GM19397 (cell line): ENCODE measurements around the gene SRGAP1.

Experiments used
- ATAC-seq: cut with Tn5 transposase; IDR thresholded peaks from one replicate; pipeline ENCODE4 v1.9.1; 2021; ENCODE audit warnings: mild to moderate bottlenecking, moderate library complexity; ENCODE audit not compliant: unreplicated experiment

SRGAP1 gene

DNA sequence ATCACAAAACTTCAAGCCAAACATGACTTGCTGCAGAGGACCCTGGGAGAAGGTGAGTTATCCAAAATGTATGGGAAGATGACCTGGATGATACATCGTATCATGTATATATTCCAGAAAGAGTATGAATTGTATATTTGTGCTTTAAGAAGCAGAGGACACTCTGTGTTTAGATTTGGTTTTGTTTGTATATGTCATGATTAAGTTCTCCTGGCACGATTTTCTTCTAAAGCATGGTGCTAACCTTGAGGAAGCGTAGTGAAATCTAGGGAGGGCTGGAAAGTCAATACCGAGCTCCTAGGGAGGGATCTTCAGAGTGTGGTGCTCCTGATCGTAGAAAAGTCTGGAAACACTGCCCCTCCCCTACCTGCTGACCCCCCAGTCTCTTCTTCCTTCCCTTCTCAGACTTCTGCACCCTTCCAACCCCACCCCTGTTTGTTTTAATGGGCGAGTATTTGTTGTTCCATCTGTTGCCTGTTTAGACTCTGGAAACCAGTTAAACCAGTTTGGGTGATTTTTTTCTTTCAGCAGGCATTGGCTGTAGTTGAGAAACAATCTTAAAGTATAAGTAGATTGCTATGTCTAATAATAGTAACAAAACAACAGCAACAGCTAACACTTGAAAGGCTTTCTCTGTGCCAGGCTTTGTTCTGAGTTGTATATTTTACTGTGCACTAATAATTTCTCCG, 236.0 kb downstream of the SRGAP1 start:
- ATAC-seq: no peak

DNA sequence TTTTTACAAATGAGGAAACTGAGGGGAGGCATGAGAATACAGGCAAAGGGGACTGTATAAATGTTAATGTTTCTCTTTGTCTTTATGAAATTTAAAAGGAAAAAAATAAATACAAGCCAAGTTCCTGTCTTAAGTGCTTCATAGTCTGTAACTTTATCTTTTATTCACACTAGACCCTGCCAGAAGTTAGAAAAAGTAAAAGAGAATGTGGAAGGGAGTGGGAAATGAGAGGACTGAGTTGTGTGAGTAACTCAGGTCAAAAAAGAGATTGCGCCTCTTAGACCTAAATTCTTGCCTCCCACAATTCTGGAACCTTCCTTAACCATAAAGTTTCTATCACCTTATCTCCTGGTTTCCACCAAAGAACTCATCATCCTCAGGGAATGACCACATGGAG, 236.5 kb downstream of the SRGAP1 start:
- ATAC-seq: no peak

DNA sequence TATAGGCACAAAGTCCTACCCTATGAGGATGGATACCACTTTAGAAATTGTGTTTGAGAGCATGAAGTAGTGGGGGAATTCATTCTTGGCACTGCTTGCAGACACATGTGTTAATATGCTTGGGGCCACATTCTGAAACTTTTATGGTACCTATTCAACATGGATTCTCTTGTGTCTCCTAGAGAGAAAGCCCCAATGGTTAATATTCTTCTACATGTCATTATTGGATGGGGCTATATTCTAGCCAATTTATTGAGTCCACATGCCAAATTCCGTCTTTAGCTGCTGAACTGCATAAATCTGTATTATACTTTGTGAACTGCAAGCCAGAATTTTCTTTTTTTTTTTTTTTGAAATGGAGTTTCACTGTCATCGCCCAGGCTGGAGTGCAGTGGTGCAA, 237.6 kb downstream of the SRGAP1 start:
- no peak for ATAC-seq

DNA sequence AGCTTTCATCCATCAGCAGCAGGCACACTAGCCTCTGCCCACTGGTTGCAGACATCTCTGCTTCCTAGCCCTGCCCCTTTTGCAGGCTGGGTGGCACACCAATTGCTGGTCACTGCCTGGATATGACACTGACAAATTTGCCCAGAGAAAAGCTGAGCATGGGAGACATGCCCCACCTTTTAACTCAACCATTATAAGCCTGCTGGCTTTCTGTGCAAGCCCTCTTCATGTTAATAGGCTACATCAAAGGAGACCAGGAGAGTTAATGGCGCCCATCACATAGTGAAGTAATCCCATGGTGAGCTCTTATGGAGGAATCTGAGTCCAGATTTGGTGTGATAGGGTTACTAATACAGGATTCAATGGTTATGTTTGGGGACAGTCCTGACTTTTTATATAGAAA, 238.4 kb downstream of the SRGAP1 start:
- ATAC-seq: no peak

DNA sequence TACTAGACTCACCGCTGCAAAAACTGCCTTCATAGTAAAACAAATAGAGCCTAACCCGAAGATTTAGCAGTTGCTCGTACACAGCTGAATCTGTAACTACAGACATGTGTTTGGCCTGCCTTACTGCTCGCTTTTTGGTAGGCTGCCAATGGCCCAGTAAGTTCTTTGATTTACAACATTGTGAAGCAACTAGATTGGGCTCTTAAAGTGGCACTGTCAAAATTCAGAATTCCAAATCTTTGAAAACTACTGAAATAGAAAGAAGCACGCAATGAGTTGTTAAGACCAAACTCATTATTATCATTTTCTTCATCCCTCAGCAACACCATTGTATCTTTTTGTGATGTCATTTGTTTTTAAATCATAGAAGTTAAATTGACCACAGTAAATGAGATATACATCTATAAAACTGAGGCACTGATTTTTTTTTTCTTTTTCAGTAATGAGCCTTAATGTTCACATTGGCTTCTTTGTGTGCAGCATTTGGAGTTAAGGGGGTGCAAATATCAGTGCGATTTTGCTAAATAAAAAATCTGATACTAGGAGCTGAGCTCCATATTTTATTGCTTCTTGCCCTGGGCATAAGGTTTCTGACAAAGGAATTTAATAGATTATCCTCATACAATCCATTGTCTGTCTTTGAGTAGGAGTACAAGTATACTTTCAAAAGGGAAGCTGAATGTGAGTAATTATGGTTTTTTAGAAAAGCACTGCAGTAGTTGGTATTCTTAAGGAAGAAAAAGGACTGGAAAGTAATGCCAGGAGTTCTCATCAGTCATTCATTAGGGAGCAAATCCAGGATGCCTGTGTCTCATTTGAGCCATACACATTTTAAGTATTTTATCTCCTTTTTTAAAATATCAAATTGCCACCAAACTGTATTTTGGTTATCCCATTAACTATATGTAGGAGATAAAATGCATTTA, 239.0 kb downstream of the SRGAP1 start:
- no peak for ATAC-seq

DNA sequence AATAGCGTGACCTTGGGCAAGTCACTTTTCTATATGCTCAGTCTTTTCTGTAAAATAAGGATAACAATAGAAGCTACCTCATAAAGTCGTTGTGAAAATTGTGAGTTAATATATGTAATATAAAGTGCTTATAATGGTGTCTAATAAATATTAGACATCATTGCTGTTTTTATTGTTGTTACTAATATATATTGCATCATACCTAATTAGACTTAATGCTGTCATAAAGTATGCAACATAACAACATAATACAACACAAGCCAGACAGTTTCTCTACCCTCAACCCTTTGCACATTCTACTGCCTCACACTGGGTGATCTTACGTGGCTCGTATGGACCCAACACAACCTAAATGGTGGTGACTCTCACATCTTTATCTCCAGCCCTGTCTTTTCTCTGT, 240.7 kb downstream of the SRGAP1 start:
- ATAC-seq: no peak

DNA sequence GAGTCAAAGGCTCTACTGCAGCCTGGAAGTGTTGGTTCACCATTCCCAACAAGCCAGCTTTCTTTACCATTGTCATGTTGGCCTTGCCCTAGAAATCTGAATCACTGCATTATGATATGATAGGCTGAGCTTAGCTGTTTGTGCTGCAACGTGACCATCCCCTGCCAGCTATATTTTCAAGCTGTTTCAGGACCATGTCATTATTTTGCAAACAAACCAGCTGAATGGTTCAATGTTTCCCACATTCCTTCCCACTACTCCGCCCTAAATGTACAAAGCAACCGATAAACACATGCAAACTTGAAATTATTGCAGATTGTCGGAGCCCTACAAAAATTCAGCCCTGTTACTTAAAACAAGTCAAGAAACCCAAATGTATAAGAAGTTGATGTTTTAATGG, 241.5 kb downstream of the SRGAP1 start:
- ATAC-seq: no peak

DNA sequence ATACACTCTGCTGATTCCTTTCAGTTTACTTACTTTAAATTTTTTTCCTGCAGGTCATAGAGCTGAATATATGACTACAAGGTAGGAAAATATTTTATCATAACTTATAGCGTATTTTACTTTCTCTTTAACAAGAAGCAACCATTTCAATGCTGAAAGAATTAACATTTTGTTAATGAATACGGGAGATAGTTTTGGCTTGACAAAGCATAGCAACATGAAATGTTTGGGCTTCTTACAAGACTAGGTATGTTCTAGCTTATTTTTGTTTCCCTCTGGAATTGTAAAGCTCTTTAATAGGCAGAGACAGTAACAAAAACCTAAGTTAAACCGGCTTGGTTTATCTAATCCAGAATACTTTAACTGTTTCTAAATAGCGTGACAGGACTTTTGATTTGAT, 242.4 kb downstream of the SRGAP1 start:
- no peak for ATAC-seq

DNA sequence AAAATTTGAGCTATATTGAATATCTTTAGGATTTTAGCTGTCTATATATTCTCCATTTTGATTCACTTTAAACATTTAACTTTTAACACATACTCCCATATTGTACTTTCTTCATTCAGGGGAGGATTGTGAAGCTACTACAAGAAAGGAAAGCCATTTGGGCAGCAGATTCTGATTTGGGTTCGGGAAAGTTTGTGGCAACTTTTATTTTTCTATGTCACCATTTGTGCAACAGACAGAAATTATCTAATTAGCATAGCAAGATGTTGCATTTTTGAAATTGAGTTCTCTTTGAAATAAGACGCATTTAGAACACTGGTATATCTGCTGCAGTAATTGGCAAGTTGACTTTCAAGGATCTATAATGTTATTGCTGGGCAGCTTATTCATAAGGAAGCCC, 243.3 kb downstream of the SRGAP1 start:
- no peak for ATAC-seq

DNA sequence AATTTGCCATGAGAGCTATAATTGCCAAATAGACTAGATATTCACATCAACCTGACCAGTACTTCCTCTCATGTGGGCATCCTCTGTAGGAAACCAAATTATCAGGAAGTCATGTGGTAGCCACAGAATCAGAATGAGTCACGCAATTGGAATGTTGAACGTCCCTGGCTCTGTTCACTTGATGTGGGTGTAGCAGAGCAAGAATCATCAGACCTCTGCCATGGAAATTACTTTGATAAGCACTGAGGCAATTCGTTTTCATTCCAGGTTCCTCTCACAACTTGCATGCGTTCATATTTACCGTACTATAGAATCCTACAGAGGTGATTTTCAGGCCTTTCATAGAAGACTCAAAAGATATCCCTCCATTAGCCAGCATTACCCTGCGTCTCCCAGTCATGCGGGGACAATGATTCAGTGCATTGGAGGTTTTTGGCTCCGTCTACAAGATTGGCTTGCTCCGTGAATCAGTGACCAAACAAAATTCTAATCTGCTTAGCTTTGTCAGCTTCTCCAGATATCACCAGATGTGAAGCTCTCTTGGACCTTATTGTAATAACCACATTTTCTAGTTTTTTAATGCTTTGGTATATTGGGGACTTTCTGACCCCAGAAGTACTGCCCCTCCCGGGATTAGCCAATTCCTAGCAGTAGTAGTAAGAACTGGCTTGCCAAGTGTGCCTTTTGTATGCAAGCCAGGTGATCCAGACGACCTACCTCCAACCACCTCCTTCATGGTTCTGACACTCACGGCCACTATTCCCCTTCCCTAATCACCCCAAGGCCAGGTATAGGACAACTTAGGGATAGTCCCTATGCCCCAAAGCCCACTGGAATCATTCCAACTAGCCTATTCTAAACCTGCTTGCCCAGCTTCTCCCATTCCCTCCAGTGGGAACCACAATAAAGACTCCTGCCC, 244.2 kb downstream of the SRGAP1 start:
- no peak for ATAC-seq

DNA sequence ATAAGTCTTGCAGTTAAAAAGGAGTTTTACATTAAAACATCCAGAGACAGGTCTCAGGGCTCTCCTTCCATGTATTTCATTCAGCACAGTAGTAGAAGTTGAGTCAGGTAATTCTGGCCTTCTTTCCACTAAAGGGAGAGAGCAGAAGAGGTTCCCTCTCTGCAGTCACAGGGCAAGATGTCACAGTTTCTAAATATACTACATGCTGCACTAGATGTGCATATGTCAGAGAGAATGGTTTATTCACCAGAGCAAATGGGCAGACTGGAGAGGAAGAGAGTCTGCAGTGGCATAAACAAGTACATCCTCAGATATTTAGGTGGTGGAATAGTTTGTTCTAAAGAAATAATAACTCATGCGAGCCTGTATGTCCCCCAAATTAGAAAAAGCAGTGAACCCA, 245.5 kb downstream of the SRGAP1 start:
- ATAC-seq: no peak

DNA sequence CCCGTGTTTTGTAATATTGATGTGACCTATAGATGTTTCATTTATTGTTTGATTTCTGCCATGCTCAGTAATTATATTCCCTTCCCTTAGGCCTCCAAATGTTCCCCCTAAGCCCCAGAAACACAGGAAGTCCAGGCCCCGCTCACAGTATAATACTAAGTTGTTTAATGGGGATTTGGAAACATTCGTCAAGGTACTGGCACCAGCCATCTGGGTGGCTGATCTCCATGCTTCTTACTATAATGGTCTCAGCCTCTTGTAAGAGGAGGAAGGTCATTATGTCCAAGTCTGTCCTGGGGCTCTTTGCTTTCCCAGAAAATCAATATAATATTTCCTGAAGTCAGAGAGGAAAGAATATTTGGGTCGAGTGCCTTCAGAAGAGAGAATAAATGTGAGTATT, 246.7 kb downstream of the SRGAP1 start:
- no peak for ATAC-seq

DNA sequence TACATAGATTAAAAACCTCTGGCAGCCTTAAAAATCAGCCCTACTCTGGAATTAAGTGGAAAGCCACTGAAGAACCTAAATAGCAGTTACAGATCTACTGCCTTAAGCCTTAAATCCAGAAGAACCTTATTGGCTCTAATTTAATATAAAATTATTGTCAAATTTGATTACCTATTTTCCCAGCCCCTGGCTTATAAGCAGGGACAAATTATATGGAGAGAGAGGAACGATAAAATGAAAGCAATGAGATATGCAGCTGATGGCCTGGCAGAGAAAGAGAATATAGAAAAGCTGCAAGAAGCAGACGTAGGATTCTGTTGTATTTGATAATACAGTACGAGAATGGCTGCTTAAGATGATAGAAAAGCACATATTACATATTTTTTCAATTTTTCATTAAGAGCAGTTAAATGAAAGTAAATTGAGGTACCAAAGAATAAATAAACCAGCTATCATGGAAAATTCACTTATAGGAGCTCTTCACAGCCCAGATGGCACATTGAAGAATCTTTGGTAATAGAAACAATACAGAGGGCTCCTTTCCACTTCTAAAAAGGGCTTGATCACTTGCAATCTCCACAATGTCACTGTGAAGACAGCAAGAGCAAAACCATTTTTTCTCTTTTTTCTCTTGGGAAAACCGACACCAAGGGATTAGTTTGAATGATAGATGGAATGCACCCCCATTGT, 248.2 kb downstream of the SRGAP1 start:
- ATAC-seq: no peak

DNA sequence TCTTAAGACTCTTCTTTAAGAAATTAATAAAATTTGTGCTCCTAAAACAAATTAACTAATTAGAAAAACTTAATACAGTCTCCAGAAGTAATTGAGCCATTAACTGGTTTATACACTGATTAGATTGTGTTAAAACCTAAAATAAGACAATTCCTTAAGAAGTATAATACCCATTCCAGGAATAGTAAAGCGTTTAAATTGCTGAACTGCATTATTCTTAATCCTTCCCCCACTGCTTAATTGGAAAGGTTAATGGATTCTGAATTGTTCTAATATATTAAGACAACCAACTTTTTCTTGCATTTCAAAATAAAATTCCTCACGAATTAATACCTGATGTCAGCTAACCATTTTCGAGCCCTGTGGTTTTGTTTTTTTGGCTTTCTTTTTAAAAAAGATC, 249.2 kb downstream of the SRGAP1 start:
- no peak for ATAC-seq

DNA sequence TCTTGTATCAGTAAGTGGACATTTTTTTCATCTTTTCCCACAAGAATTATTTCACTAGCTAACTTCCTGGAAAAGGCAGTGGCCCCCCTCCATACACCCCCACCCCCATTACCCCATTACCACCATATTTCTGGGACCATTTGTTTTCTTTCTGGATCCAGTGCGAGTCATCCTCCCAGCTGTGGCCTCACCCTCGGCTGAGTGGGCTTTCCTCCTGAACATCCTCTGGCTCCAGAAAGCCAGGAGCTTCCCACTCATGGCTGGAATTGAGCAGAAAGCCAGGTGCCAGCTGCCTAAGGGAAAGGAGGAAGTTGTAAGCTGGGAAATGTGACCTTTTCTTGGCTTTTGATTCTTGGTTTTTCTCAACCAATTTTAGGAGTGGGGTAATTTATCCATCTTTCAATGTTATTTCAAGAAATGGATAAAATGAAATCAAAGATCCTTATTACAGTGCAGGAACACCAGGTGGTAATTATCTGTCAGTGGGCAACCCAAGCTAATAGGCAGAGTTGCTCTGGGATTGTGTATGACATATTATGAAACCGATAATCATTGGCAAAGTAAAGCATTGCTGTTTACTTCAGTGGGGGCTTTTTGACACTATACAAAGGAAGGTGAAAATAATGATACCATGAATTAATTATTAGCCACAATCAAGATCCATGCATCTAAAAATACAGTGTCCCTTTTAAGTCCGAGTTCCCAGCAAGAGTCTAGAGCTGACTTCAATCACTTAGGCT, 253.0 kb downstream of the SRGAP1 start:
- ATAC-seq: no peak

DNA sequence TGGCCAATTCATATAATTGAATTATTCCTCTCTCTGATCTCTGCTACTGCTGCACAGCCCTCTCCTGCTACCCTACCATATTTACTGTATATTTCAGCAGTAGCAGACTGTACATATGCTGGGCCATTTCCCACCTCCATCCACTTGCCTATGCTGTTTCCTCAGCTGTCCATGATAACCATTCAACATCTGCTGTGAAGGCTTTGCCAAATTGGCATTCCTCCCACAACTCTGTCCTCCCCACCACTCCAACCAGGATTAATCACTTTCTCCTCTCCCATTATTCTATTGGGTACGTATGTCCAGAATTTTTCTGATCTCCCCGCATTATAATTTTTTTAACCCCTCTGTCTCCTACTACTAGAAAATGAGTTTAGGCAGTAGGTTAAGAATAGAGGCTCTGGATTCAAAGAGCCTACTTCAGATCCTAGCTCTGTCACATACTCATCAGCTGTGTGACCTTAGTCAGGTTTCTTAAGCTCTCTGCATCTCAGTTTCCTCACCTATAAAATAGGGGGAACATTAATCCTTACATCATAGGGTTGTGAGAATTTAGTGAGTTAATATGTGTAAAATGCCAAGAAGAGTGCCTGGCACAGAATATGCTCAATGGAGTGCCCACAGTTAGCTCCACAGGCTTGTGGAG, 254.3 kb downstream of the SRGAP1 start:
- no peak for ATAC-seq

DNA sequence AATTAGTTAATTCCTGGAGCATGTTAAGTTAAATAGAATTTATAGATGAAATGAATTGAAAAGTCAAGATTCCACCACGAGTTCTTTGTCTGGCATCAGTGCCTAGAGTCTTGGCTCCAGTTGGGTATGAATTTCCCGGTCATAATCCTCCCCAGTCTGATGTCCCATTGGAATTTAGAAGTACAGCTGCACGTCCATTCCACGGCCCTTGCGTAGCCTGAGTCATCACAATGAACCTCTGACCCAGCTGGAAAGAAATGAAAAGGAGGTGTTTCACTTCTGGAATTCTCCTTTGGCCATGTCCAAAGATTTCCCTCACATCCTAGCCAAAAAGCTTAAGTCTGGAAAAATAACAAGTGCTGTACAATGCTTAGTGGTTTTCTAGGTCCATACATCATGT, 254.9 kb downstream of the SRGAP1 start:
- ATAC-seq: no peak

DNA sequence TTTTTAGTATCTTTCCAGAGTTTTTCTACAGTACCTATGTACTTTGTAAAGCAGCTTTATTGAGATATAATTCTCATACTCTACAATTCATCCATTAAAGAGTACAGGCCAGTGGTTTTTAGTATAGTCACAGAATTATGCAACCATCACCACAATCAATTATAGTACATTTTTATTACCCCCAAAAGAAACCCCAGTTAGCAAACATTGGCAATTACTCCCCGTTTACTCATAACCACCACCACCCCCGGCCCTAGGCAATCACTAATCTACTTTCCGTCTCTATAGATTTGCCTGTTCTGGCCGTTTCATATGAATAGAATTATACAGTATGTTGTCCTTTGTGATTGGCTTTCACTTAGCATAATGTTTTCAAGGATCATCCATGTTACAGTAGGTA, 257.8 kb downstream of the SRGAP1 start:
- no peak for ATAC-seq
